OCI-M2 (cell line): ENCODE measurements around the gene COL18A1.
"Not testable (repeated sequence)": the region's sequence is repeated elsewhere in the genome, so short reads cannot be mapped to it uniquely, and the experiment has no call there.

Experiments
- DNase-seq: peaks from one replicate; lab custom pipeline; 2025; ENCODE audit not compliant: unreplicated experiment; lab: John Stamatoyannopoulos, UW

COL18A1 gene

DNA sequence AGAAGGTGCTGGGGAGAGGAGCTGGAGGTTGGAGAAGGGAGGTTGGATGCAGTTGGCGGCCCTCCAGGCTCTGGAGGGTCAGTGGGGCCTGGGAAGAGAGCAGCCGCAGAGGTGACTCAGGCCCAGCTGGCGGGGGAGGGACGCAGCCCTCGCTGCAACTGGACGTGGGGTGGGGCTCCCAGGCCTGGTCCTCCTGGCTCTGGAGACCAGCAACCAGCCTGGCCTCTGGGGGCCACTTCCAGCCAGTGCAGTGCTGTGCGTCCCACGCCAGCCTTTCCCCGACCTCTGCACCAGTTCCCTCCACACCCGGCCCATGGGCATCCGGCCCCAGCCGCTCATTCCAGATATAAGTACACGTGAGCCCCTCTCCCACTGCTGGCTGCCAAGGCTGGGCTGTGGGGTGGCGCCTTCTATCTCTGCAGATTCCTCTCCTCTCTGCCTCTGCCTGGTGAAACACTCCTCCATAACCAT lies 38.0 kb upstream of the COL18A1 start:
- no peak for DNase-seq

DNA sequence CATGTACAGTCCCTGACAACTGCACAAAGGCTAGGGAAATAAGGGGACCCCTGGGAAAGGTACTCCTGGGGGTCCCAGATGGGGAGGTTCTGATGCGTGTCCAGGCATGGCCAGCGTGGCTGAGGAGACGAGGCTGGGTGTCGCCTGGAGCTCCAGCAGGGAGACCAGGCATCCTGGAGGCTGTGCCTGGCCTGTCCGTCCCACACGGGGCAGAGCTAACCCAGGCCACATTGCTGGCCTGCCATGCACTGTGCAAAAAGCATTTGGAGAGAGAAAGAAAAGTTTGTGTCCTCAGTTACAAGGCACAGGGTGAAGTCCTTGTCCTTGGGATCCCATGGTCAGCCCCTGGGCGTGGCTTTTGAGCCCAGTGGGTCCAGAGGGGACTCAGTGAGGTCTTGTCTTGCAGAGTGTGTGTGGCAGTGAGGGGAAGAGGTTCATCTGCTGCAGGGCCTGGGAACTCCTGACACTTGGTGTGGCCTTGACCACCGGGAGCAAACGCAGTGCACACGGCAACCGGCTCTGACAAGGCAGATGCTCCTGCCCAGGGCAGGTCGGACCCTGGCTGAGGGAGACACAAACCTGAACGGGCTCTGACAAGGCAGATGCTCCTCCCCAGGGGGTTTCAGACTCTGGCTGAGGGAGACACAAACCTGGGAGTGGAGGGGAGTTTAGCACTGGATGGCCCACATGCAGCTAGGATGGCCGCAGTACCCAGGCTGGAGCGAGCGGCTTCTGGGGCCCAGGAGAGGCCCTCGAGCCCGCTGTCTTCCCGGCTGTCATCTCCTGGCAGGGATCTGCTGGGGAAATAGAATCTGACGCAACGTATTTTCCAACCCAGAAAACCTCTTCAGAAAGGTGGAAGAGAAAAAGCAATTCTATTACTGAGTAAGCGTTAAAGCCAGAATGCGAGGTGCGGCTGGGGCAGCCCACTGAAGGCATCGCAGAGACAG lies 37.3 kb upstream of the COL18A1 start:
- DNase-seq = no peak

DNA sequence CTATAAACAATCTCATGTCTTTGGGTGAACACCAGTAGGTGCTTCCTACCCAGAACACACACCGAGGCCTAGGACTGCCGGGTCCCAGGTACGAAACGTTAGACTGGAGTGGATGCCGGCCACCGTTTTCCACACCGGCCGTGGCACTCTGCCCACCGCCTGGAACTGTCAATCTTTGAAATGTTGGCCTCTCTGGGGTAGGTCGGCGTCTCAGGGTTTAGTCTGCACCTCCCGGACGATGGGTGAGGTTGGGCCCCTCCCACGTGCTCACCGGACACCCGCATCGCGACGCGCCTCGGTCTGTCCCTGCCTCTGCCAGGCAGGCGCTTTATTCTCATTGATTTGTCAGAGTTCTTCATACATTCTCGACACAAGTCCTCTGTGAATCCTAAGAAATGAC lies 35.9 kb upstream of the COL18A1 start:
- DNase-seq = not testable (repeated sequence)

DNA sequence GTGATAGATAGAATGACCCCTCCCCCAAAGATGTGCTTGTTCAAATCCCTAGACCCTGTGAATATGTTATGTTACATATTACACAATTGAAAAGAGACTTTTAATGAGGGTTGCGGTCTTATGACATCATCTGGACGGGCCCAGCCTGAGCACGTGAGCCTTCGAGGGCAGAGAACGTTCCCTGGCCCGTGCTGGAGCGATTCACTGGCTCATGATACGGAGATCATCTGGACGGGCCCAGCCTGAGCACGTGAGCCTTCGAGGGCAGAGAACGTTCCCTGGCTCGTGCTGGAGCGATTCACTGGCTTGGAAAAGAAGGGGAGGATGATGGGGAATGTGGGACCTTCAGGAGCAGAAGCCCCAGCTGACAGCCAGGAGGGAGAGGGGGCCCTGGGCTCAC lies 34.4 kb upstream of the COL18A1 start:
- no peak for DNase-seq

DNA sequence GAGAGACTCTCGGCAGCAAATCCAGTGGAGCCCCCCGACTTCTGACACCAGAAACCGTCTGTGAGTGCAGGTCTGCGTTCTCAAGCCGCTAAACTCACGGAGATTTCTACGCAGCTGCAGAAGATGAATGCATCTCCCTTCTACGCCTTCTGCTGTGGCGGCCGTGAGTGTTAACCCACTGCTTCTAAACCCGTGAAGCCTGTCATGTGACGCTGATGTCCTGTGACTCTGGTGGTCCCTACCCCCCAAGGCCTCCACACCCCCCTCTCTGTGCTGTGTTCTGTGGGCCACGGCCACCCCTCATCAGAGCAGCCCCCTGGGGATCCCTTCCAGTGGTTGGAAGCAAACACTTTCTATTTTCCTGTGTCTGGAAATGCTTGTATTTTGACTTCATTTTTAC lies 33.9 kb upstream of the COL18A1 start:
- no peak for DNase-seq

DNA sequence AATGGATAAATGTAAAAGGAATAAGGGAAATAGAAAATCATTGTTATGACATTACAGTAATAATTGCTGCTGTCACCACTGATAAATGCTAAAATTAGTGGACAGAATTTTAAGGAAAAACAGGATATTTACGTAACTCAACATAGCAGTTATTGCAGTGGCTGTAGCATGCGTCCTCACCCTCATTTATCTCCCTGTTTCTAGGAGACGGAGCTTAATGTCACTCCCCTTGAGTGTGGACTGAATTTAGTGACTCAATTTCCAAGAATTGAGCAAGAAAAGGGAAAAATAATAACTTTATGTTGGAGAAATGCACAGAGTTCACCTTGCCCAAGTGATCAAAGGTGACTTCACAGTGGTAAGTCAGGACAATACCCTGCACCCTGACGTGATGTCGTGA lies 33.3 kb upstream of the COL18A1 start:
- no peak for DNase-seq

DNA sequence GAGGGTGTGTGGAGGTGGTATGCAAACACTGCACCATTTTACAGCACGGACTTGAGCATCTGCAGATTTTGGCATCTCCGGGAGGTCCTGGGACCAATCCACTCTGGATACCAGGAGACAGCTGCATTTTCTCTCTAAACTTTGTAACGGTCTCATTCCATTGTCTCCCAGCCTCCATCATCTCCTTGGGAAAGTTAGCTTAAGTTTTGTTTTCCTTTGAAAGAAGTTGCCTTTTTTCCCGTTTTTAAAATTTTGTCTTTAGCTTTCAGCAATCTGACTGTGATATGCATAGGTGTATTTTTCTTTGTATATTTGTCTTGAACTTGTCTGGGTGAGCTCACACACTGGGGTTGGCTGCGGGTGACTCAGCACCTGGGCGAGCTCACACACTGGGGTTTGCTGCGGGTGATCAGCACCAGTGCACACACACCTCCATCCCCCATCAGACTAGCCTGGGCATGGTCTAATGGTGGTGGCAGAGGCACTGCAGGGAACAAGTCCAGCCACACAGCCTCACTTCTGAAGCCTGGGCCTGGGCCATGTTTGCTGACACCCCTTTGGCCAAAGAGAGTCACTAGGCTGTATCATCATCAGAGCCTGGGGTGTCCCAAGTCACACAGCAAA lies 32.1 kb upstream of the COL18A1 start:
- no peak for DNase-seq

DNA sequence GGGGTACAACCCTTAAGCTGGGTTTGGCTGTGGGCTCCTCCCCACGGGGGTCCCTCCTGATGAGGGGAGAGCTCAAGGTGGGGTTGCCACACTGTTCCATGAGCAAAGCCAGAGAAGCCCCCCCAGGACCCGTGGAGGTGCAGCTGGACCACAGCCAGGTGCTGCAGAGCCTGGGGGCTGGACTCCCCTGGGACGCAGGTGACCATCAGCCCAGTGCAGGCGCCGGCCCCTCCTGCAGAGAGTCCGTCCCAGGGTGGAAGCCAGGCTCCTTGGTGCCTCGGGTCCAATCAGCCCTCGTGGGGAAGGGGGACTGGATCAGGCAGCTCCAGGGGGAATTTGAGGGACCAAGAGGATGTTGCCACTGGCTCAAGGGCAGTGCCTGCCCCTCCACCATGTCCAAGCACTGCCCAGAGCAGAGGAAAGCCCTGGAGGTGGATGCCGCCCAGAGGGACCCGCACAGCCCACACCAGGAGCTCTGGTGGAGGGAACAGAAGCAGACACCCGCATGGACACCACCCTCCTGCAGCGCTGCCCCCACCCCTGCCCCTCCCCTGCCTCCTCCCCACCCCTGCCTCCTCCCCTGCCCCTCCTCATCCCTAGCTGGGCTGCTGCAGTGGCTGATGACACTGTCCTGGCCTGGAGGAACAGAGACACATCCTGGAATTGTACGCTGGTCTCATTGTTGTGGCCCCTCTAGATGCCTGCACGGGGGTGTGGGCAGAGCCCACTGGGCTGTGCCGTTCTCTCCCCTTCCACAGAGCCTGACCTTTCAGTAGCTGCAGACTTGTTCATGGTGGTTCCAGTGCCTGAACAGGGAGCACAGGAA lies 30.8 kb upstream of the COL18A1 start:
- DNase-seq = no peak

DNA sequence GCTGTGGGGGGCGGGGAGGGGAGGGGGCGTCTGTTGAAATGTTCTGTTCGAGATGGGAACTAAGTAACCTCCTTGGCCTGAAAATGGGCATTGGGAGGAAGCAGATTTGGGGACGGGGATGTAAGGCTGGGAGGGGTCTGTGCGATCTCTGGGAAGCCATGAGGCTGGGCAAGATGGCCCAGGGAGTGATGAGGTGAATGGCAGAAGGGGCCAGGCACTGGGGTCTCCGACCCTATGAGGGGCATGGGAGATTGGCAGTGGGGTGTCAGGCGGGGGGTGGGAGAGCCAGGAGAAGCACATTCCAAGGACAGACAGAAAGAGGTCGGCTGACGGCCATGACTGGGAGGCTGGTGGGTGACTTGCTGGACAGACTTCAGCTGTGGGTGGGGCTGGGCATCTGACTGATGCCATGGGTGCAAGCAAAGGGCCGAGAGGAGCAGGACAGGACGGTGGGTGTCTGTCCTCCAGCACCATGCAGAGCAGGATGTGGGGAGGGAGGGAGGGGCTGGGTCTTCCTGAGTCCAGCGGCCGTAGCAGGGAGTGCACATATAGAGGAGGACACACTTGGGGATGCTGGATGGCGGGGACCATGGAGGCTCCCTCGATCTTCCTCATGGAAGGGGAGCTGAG lies 30.0 kb upstream of the COL18A1 start:
- DNase-seq = no peak

DNA sequence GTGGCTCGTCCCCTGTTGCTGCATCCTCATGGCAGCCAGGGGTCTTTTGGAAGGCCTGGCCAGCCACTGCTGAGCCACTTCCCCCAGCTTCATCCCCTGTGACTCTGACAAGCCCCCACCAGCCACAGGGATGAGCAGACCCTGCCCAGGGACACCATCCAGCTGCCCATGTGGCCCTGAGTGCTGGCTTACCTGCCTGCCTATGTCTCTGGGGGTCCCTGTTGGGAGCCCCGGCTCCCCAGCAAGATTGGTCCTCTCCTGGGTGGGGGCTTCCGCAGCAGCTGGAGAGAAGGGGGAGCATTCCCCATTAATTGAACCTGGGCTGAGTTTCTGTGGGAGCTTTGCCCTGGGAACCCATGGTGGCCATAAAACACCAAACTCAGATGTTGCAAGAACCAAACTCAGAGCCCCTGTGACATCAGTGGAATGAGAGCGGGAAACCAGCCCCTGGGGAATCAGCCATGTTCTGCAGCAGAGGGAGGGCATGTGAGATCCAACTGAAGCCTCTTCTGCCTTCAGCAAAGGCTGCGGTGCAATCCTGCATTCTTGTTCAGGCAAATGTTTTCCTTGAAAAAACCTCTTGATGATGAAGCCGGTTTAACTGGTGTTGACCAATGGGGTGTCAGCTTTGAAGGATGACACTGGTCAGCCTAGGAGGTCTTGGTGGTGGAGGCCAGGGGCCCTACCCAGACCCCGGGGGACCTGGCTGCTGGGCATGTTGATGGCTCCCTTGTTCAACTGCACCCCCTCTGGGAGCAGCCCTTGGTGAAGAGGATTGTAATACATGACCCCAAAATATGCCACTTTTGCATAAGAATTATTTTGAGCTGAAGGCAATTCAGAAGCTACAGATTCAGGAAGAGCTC lies 28.3 kb upstream of the COL18A1 start:
- no peak for DNase-seq

DNA sequence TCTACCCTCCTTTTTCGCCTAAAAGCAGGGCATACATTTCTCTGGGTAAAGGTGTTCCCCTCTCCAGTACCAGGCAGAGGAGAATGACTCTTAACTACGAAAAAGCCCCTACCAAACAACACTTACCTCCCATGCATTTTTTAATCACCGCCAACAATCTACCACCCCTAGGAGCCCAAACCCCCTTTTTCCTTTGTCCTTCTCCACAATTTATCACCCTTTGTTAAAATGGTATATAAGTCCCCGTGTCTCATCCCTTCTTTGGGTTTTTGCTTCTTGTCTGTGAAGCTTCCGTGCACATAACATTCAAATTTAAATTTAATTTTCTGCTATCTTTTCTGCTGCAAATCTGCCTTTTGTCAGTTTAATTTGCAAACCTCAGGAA lies 27.6 kb upstream of the COL18A1 start:
- no peak for DNase-seq

DNA sequence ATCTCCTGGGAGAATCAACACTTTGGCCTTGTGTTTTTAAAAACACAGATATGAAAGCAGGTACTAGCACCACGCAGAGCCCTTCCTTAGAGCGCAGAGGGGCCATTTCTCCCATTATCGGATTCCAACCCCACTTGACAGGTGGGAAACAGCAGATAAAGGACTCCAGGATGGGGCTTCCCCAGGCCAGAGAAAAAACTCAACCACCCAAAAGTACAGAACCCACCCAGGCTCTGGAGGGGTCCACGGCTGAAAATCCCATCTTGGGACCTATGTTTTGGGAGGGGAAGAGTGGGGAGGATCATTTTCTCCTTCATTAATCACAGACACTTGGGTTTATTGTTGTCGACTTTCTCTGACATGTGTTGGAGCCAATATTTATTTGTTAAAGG lies 27.1 kb upstream of the COL18A1 start:
- DNase-seq = no peak

DNA sequence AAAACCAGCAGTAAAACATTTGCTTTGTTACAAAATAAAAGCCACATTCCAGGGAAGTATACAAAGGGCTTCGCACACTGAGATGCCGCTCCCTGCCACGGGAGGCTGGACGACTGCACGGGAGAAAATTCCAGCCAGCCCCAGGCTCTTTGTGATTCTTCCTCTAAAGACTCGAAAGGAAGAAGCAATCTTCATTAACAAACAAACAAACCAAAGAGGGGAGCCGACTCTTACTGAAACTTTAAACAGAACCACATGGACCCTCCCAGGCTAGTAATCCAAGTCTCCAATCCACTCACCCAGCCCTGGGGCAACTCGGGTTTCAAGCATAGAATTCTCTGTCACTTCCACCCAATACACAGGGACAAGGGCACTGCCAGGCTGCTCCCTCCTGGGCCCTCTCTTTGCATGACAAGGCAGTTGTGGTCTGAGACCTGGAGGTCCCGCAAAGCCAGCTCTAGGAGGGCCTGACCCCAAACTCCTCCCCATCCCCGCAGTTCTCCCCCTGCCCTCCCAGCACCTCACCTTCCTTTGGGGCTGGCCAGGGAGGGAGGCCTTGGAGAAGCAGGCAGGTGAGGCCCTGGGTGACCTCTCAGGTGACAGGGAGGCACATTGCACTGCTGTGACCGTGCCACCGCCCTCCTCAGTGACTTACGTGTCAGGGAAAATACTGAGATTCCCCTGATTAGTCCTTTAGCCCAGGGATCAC lies 26.6 kb upstream of the COL18A1 start:
- DNase-seq = no peak

DNA sequence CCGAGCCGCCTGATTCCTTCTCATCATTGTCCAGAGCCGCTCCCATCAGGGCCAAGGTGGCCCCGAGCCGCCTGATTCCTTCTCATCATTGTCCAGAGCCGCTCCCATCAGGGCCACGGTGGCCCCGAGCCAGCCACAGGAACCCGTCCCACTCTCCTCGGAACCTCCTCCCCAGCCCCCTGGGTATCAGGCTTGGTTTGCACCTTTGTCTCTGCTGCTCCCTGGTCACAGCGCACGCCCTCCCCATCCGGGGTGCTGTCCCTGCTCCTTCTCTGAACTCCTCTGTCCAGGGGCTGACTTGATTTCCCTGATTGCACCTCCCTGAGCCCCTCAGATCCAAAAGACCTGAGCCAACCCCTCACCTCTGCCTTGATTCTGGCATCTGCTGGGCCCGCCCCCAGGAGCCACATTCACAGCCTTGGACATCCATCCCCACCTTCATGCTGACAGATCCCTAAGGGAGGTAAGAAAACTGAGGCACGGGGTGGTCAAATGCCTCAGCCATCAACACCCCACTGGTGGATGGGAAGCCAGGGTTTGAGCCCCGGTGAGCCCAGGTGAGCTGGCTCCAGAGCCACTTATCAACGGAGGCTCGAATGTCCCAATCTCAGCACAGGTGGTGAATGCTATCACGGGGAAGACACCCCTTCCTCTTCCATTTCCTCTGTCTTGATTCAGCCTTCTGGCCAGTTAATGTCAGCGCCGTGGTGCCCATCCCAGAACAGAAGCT lies 25.6 kb upstream of the COL18A1 start:
- DNase-seq = no peak

DNA sequence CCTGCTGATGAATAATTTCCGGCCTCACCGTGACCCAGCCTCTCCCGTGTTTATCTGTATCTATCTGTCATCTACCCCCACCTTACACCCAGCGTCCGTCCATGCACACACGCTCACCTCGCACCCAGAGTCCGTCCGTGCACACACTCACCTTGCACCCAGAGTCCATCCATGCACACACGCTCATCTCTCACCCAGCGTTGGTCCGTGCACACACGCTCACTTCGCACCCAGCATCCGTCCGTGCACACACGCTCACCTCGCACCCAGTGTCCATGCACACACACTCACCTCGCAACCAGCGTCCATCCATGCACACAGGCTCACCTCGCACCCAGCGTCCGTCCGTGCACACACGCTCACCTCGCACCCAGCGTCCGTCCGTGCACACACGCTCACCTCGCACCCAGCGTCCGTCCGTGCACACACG lies 25.0 kb upstream of the COL18A1 start:
- DNase-seq = no peak

DNA sequence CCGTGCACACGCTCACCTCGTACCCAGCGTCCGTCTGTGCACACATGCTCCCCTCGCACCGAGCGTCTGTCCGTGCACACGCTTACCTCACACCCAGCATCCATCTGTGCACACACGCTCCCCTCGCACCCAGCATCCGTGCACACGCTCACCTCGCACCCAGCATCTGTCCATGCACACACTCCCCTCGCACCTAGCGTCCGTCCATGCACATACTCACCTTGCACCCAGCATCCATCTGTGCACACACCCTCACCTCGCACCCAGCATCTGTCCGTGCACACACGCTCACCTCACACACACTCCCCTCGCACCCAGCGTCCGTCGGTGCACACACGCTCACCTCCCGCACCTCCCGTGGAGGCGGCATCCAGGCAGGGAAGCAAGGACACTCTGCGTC lies 24.4 kb upstream of the COL18A1 start:
- no peak for DNase-seq

DNA sequence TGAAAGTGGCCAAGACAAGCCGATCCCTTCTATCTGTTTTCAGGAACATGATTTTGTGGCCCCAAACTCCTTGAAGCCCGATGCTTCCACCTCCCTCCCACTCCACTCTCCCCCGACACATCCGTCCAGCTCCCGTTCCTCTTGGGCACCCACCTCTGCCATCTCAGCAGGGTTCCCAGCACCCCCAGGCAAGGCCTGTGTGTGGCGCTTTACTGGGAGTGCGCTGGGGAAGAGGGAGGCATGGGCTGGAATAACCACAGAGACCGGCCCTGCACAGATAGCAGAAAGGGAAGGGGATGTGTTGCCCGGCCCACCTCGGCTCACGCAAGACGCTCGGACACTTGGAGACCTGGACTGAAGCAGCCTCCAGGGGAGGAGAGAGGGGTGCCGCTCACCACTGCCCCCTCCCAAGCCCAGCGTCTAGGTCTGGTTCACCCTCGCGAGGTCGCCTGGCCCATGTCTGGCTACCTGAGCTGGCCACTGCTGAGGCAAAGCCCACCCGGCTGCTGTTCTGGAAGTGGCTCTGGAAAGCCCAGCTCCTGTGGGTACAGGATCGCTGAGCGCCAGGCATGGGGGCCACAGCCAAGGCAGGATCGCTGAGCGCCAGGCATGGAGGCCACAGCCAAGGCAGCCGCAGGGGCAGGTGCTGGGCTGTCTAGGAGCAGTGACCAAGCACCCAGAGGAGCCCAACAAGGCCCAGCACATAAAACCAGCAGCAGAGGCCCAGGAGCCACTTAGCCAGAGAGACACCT lies 23.8 kb upstream of the COL18A1 start:
- no peak for DNase-seq
